Measurements from ENCODE around the gene ACAD8. TPM values are rescaled to one million over a fixed set of nuclear protein-coding genes. Genes with fewer than 3 reads are reported as not detected.

Gene ACAD8
- total and polyA plus RNA-seq, 2 of the 4 experiments (the other 2 are of a cell fraction) = 11.1 to 21.2 TPM

- Histone ChIP-seq H3K4me3 (ENCODE audit: insufficient read depth, low read depth, low read length) (no peak overlapping the region), H2BK15ac (ENCODE audit: low read depth, low read length) (no peak overlapping the region), H4K8ac (ENCODE audit: low read depth in 2 of 2, low read length in 2 of 2) (no peak overlapping the region), H4K91ac (ENCODE audit: insufficient read depth, low read depth, low read length) (no peak overlapping the region), H2BK120ac (ENCODE audit: low read depth, low read length) (no peak overlapping the region), H3K56ac (ENCODE audit: extremely low read depth, insufficient read depth, low read length) (no peak overlapping the region), H3K79me1 (ENCODE audit: low read depth in 1 of 2, low read length in 2 of 2) (no peaks in the 10 kb centered on the region), H3K4me2 (ENCODE audit: low read depth, low read length) (no peak overlapping the region), H4K20me1 (ENCODE audit: insufficient read depth, low read length) (no peaks in the 10 kb centered on the region), H3K9ac (ENCODE audit: low read depth, low read length) (no peak overlapping the region), H3K27me3 (ENCODE audit: control insufficient read depth, insufficient read depth, low read length) (0 out of 2 replicates have a peak, but pooled peaks cover 1% of the 10 kb centered on the region), H3K14ac (replicated peaks; ENCODE audit: low read depth, low read length) (no peak overlapping the region), H2AK5ac (ENCODE audit: low read depth, low read length) (no peak overlapping the region), H2BK20ac (ENCODE audit: low read depth, low read length) (no peak overlapping the region), H4K5ac (ENCODE audit: low read depth, low read length) (no peak overlapping the region), H3K4me1 (ENCODE audit: control insufficient read depth, insufficient read depth, low read length) (no peaks in the 10 kb centered on the region), H3K9me3 (ENCODE audit: control insufficient read depth, insufficient read depth, low read length) (no peaks in the 10 kb centered on the region; the same call in 1 of the 2 replicates), H2AFZ (replicated peaks; ENCODE audit: low read length, poor library complexity) (no peak overlapping the region), H3K18ac (ENCODE audit: low read depth, low read length) (no peak overlapping the region), H3K27ac (ENCODE audit: insufficient read depth, low read length) (no peak overlapping the region), H3K9me1 (ENCODE audit: insufficient read depth, low read length) (no peaks in the 10 kb centered on the region), H3K36me3 (ENCODE audit: control insufficient read depth, insufficient read depth, low read length) (no peaks in the 10 kb centered on the region), H3K4ac (ENCODE audit: low read depth, low read length) (no peak overlapping the region), H2BK5ac (ENCODE audit: low read depth, low read length, poor library complexity, severe bottlenecking) (no peak overlapping the region), H2AK9ac (replicated peaks; ENCODE audit: low read depth, low read length, poor library complexity) (no peak overlapping the region), H3K23ac (ENCODE audit: low read depth, low read length) (no peak overlapping the region)
- no TSS peak for BruUV-seq (replicated peaks)
- intact Hi-C loops (cut with micrococcal nuclease) = no loop called here
- dilution Hi-C loops (cut with HindIII; ENCODE audit: low sequenced_read_pairs, unreplicated experiment) = no loop called here
- POLR2A ChIA-PET (ENCODE audit: unreplicated experiment) = no interaction called here
- TF ChIP-seq NFE2L2 (IDR thresholded peaks at IDR 0.05; ENCODE audit: low read depth, low read length) = no peak
- no peak for TF ChIP-seq FOS (IDR thresholded peaks at IDR 0.05; ENCODE audit: low read depth, low read length)
- no peak for TF ChIP-seq USF2 (IDR thresholded peaks at IDR 0.05; ENCODE audit: low read depth, low read length)
- no peak for TF ChIP-seq RAD21 (IDR thresholded peaks at IDR 0.05; ENCODE audit: low read length)
- in situ Hi-C loops (cut with MboI; ENCODE audit: low sequenced_read_pairs) = no loop called here
- WGBS, 2 experiments (ENCODE audit: extremely low coverage in 2 of 2, insufficient read length in 1 of 2) = 86% methylated on average over 5 of the region's 13 CpGs; no CpG with 5 or more reads in 1 of the 2 experiments
- no peak for ATAC-seq (ENCODE audit: low read depth)
- CTCF ChIA-PET = no interaction called here
- DNase-seq = no peak
Measured at GRCh38 chr11:134288486-134288885, 35.1 kb downstream of the ACAD8 start.

Data from IMR-90 (cell line).